ENCODE measurements around the gene ATP6V1G1. TPM values are rescaled to one million over a fixed set of nuclear protein-coding genes. Genes with fewer than 3 reads are reported as not detected.
"Not testable (repeated sequence)": the region's sequence is repeated elsewhere in the genome, so short reads cannot be mapped to it uniquely, and the experiment has no call there.

ATP6V1G1 gene
- total RNA-seq, 1 experiment from 2014 or later: 152 TPM

GRCh38 chr9:114591849-114592248, 4.3 kb downstream of the ATP6V1G1 start:
- no peak for DNase-seq
- Histone ChIP-seq H3K36me3 (replicated peaks; ENCODE audit: control insufficient read depth, insufficient read depth, low read length) (peaks cover 14% of the 10 kb centered on the region), H3K4me3 (ENCODE audit: insufficient read depth, low read depth, low read length) (no peak overlapping the region), H3K27me3 (ENCODE audit: control insufficient read depth, insufficient read depth, low read length) (no peaks in the 10 kb centered on the region)

- no peak overlapping the region for H3K4me3 ChIP-seq (ENCODE audit: insufficient read depth, low read depth, low read length)
- H3K36me3 ChIP-seq (replicated peaks; ENCODE audit: control insufficient read depth, insufficient read depth, low read length): peaks cover 16% of the 10 kb centered on the region
- no peaks in the 10 kb centered on the region for H3K27me3 ChIP-seq (ENCODE audit: control insufficient read depth, insufficient read depth, low read length)
- peak; percentile 53 for DNase-seq
Measured at GRCh38 chr9:114592356-114592755, 4.8 kb downstream of the ATP6V1G1 start.

DNA sequence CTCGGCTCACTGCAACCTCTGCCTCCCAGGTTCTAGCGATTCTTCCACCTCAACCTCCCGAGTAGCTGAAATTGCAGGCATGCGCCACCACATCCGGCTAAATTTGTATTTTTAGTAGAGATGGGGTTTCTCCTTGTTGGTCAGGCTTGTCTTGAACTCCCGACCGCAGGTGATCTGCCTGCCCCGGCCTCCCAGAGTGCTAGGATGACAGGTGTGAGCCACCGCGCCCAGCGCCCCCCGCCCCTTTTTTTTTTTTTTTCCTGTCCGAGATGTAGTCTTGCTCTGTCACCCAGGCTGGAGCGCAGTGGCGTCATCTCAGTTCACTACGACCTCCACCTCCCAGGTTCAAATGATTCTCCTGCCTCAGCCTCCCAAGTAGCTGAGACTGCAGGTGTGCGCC, 6.6 kb downstream of the ATP6V1G1 start:
- Histone ChIP-seq H3K4me3 (ENCODE audit: insufficient read depth, low read depth, low read length) (no peak overlapping the region), H3K27me3 (ENCODE audit: control insufficient read depth, insufficient read depth, low read length) (no peaks in the 10 kb centered on the region), H3K36me3 (replicated peaks; ENCODE audit: control insufficient read depth, insufficient read depth, low read length) (peaks cover 22% of the 10 kb centered on the region)
- DNase-seq: no peak

GRCh38 chr9:114600502-114601248, 13.1 kb downstream of the ATP6V1G1 start:
- DNase-seq; H3K36me3 ChIP-seq (replicated peaks; ENCODE audit: control insufficient read depth, insufficient read depth, low read length); H3K27me3 ChIP-seq (ENCODE audit: control insufficient read depth, insufficient read depth, low read length); H3K4me3 ChIP-seq (ENCODE audit: insufficient read depth, low read depth, low read length): not testable (repeated sequence)

- not testable (repeated sequence) for DNase-seq; H3K4me3 ChIP-seq (ENCODE audit: insufficient read depth, low read depth, low read length); H3K27me3 ChIP-seq (ENCODE audit: control insufficient read depth, insufficient read depth, low read length); H3K36me3 ChIP-seq (replicated peaks; ENCODE audit: control insufficient read depth, insufficient read depth, low read length)
Measured at GRCh38 chr9:114601787-114602186, 14.2 kb downstream of the ATP6V1G1 start.

DNA sequence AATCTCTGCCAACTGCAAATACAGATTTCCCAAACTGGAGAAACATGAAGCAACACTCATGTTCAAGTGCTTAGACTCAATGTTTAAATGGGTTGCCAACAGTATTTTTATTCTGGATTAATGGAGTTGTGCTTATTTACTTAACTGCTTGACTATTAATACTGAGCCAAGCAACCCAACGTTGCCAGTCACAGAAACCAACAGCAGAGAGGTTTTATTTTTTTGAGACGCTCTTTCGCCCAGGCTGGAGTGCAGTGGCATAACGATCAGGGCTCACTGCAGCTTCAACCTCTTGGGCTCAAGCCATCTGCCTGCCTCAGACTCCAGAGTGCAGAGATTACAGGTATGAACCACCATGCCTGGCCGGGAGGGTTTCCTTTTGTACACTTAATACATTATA, 15.1 kb downstream of the ATP6V1G1 start:
- H3K4me3 ChIP-seq (ENCODE audit: insufficient read depth, low read depth, low read length): no peak overlapping the region

DNA sequence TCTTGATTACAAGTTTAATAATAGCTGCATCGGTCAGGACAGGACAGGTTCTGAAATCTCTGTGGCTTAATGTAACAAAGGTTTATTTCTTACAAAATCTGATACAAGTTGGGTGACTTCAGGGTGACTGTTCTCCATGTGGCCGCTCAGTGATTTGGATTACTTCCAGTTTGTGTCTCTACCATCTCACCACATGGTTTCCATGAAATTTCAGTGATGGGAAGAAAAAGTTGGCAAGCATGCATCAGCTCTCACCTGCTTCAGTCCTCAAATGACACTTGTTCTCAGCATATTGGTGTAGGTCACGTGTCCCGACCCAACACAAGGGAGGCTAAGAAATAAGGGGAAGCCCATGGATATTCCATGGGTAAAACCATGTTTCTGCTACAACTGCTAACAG, 15.7 kb downstream of the ATP6V1G1 start:
- no peak for DNase-seq
- no peak overlapping the region for H3K4me3 ChIP-seq (ENCODE audit: insufficient read depth, low read depth, low read length)
- H3K27me3 ChIP-seq (ENCODE audit: control insufficient read depth, insufficient read depth, low read length): no peaks in the 10 kb centered on the region
- peaks cover 3% of the 10 kb centered on the region; the same call in 1 of the 2 replicates for H3K36me3 ChIP-seq (replicated peaks; ENCODE audit: control insufficient read depth, insufficient read depth, low read length)

More for the DNA sequence above, 15.1 kb downstream of the ATP6V1G1 start:
- Histone ChIP-seq H3K27me3 (ENCODE audit: control insufficient read depth, insufficient read depth, low read length) (no peaks in the 10 kb centered on the region), H3K36me3 (replicated peaks; ENCODE audit: control insufficient read depth, insufficient read depth, low read length) (peaks cover 4% of the 10 kb centered on the region; the same call in 1 of the 2 replicates)
- no peak for DNase-seq

- H3K4me3 ChIP-seq (ENCODE audit: insufficient read depth, low read depth, low read length): no peak overlapping the region
- no peaks in the 10 kb centered on the region for H3K27me3 ChIP-seq (ENCODE audit: control insufficient read depth, insufficient read depth, low read length)
- DNase-seq: no peak
- H3K36me3 ChIP-seq (replicated peaks; ENCODE audit: control insufficient read depth, insufficient read depth, low read length): no peaks in the 10 kb centered on the region
Measured at GRCh38 chr9:114604989-114605388, 17.4 kb downstream of the ATP6V1G1 start.

- no peak overlapping the region for H3K4me3 ChIP-seq (ENCODE audit: insufficient read depth, low read depth, low read length)
- H3K27me3 ChIP-seq (ENCODE audit: control insufficient read depth, insufficient read depth, low read length): peaks cover 4% of the 10 kb centered on the region; the same call in 1 of the 2 replicates
- H3K36me3 ChIP-seq (replicated peaks; ENCODE audit: control insufficient read depth, insufficient read depth, low read length): no peaks in the 10 kb centered on the region
- peak; percentile 37 for DNase-seq
Measured at GRCh38 chr9:114606068-114606467, 18.5 kb downstream of the ATP6V1G1 start.

DNA sequence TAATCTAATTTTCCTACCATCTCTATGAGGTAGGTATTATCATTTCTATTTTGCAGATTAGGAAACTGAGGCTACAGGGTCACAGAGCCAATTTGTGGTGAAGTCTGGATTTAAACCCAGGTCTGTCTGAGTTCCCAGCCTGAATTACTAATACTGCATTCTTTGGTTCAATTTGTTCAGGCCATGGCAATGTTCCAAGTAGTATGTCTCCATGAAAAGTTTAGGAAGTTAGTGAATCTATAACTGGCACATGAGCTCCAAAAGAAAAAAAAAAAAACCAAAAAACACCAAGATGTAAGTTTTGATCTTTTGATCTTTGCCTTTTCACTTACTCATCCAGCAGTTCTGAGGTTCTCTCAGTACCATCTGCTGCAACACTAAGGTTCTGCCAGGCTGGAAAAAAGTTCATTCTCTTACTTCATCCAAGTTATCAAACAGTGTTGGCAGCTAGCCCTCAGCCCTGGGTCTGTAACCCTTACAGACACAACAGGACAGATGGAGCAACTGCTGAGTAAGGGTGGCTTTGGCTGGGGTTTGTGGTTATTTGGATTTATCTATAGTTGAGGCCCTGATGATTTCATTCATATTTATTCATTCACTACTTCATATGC, 19.1 kb downstream of the ATP6V1G1 start:
- Histone ChIP-seq H3K27me3 (ENCODE audit: control insufficient read depth, insufficient read depth, low read length) (peaks cover 4% of the 10 kb centered on the region; the same call in 1 of the 2 replicates), H3K36me3 (replicated peaks; ENCODE audit: control insufficient read depth, insufficient read depth, low read length) (no peaks in the 10 kb centered on the region), H3K4me3 (ENCODE audit: insufficient read depth, low read depth, low read length) (no peak overlapping the region)
- DNase-seq: no peak

DNA sequence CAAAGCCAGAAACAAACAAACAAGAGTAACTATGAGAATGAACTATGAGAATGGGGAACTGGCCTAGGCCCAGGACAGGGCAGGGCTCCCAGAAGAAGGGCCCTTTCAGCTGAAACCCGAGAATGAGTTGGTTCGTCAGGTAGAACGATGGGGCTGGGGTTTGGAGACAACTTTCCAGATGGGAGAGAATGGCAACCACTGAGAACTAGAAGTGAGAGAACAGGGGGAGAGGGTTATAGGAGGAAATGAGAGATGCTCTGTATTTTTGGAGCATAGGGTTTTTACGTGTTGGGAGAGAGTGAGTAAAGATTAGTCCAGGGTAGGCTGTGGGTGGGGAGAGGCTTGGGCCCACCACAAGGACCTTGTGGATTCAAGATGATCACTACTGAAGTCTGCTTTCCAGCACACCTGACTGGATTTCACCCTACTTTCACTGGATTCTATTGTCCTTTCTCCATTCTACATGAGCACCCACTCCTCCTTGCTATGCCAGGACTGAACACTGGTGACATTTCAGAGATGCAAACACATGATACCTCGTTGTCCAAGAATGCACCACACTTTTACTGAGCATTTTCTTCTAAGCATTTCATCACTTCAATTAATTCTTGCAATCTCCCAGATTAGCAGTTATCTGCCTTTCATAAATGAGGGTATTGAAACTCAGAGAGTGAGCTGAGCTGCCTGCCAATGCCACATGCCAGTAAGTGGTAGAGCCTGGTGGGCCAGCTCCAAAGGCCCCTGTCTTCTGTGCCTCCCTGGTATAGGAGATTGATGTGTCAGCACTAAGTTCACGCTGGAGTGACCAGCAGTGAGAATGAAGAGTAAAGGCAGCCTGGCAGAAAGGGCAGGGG, 20.3 kb downstream of the ATP6V1G1 start:
- DNase-seq: no peak
- Histone ChIP-seq H3K36me3 (replicated peaks; ENCODE audit: control insufficient read depth, insufficient read depth, low read length) (no peaks in the 10 kb centered on the region), H3K27me3 (ENCODE audit: control insufficient read depth, insufficient read depth, low read length) (peaks cover 4% of the 10 kb centered on the region; the same call in 1 of the 2 replicates), H3K4me3 (ENCODE audit: insufficient read depth, low read depth, low read length) (no peak overlapping the region)

GRCh38 chr9:114608525-114608796, 20.9 kb downstream of the ATP6V1G1 start:
- Histone ChIP-seq H3K4me3 (ENCODE audit: insufficient read depth, low read depth, low read length) (no peak overlapping the region), H3K36me3 (replicated peaks; ENCODE audit: control insufficient read depth, insufficient read depth, low read length) (no peaks in the 10 kb centered on the region), H3K27me3 (ENCODE audit: control insufficient read depth, insufficient read depth, low read length) (peaks cover 4% of the 10 kb centered on the region; the same call in 1 of the 2 replicates)
- no peak for DNase-seq

GRCh38 chr9:114611516-114612271, 24.1 kb downstream of the ATP6V1G1 start:
- peak overlapping the region; percentile 55 for H3K4me3 ChIP-seq (ENCODE audit: insufficient read depth, low read depth, low read length)
- peak; percentile 88 for DNase-seq
- H3K36me3 ChIP-seq (replicated peaks; ENCODE audit: control insufficient read depth, insufficient read depth, low read length): no peaks in the 10 kb centered on the region
- H3K27me3 ChIP-seq (ENCODE audit: control insufficient read depth, insufficient read depth, low read length): peaks cover 4% of the 10 kb centered on the region; the same call in 1 of the 2 replicates

DNA sequence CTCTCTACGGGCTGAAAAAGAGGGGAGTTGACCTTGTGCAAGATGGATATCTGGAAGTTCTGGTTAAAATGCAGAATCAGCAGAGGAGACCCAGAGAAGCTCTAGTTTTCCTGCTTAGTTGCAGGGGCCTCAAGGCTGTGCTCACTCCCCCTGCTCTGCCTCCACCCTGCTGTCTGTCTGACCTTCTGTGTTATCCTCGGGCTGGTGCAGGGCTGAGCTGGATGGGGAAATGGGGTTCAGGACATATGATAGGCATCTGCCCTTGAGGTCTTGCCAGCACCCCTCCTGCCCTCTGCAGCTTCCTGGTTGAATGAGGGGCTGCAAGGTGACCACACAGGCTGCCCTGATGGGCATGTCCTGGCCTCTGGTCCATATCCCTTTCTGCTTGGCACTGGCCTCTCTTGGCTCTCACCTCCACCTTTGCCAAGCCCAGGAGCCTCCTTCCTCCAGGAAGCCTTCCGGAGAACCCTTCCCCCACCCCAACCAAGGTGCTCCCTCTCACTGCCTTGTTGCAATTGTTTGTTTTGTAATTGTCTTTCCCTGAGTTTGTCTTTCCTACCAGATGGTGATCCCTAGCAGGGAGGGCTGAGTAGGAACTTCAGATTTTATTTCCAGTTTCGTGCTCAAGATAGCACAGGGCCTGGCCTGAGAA, 24.8 kb downstream of the ATP6V1G1 start:
- DNase-seq: peak; percentile 40
- Histone ChIP-seq H3K36me3 (replicated peaks; ENCODE audit: control insufficient read depth, insufficient read depth, low read length) (no peaks in the 10 kb centered on the region), H3K27me3 (ENCODE audit: control insufficient read depth, insufficient read depth, low read length) (peaks cover 4% of the 10 kb centered on the region; the same call in 1 of the 2 replicates), H3K4me3 (ENCODE audit: insufficient read depth, low read depth, low read length) (peak overlapping the region; percentile 55)
